NCI-H2029 treated with DMSO at 0.1 percent for 48 hours (cell line): ENCODE data around the gene TOPAZ1.

ENCODE experiments used
- DNase-seq: peaks from one replicate; lab custom pipeline; 2025; lab: John Stamatoyannopoulos, UW

The TOPAZ1 gene

GRCh38 chr3:44248152-44248551 is 6.5 kb downstream of the TOPAZ1 start:
- DNase-seq = no peak

GRCh38 chr3:44252332-44252959 is 10.8 kb downstream of the TOPAZ1 start:
- DNase-seq = peak; percentile 79

- no peak for DNase-seq
Observed at GRCh38 chr3:44259404-44259803, 17.7 kb downstream of the TOPAZ1 start.

GRCh38 chr3:44264146-44264545 is 22.5 kb downstream of the TOPAZ1 start:
- no peak for DNase-seq

GRCh38 chr3:44265815-44266214 is 24.1 kb downstream of the TOPAZ1 start:
- no peak for DNase-seq

GRCh38 chr3:44272191-44272590 is 30.5 kb downstream of the TOPAZ1 start:
- DNase-seq = no peak

- no peak for DNase-seq
Observed at GRCh38 chr3:44277925-44278324, 36.2 kb downstream of the TOPAZ1 start.

GRCh38 chr3:44280077-44280476 is 38.4 kb downstream of the TOPAZ1 start:
- DNase-seq = no peak

- no peak for DNase-seq
Observed at GRCh38 chr3:44280631-44281030, 38.9 kb downstream of the TOPAZ1 start.

- no peak for DNase-seq
Observed at GRCh38 chr3:44284949-44285348, 43.3 kb downstream of the TOPAZ1 start.

- no peak for DNase-seq
Observed at GRCh38 chr3:44289882-44290462, 48.3 kb downstream of the TOPAZ1 start.

- no peak for DNase-seq
Observed at GRCh38 chr3:44292276-44292675, 50.6 kb downstream of the TOPAZ1 start.

GRCh38 chr3:44292947-44293346 is 51.3 kb downstream of the TOPAZ1 start:
- no peak for DNase-seq

GRCh38 chr3:44297255-44297654 is 55.6 kb downstream of the TOPAZ1 start:
- DNase-seq = no peak

GRCh38 chr3:44301746-44302145 is 60.1 kb downstream of the TOPAZ1 start:
- no peak for DNase-seq

GRCh38 chr3:44309500-44309899 is 67.8 kb downstream of the TOPAZ1 start:
- no peak for DNase-seq

GRCh38 chr3:44318891-44319311 is 77.2 kb downstream of the TOPAZ1 start:
- DNase-seq = no peak

GRCh38 chr3:44321335-44321734 is 79.6 kb downstream of the TOPAZ1 start:
- DNase-seq = no peak

- DNase-seq = peak; percentile 60
Observed at GRCh38 chr3:44323341-44323955, 81.8 kb downstream of the TOPAZ1 start.

GRCh38 chr3:44324584-44324983 is 82.9 kb downstream of the TOPAZ1 start:
- no peak for DNase-seq

GRCh38 chr3:44326019-44326418 is 84.3 kb downstream of the TOPAZ1 start:
- no peak for DNase-seq

GRCh38 chr3:44326515-44326914 is 84.8 kb downstream of the TOPAZ1 start:
- no peak for DNase-seq

GRCh38 chr3:44329946-44330345 is 88.3 kb downstream of the TOPAZ1 start:
- DNase-seq = no peak

GRCh38 chr3:44330444-44330843 is 88.8 kb downstream of the TOPAZ1 start:
- no peak for DNase-seq
